WI38 (cell line): ENCODE data around the gene DHCR7.

Source experiments
- H3K4me3 ChIP-seq: 2 replicates; pipeline ENCODE4 v1.5.1; 2011; ENCODE audit warnings: low read depth, mild to moderate bottlenecking, control low read depth, low read length
- CTCF ChIP-seq: IDR thresholded peaks from 2 replicates; pipeline ENCODE4 v1.5.1; 2012; ENCODE audit warnings: low read depth, mild to moderate bottlenecking, control low read depth, low read length

Gene DHCR7

GRCh38 chr11:71463331-71464211, 15.4 kb upstream of the DHCR7 start:
- no peak overlapping the region for H3K4me3 ChIP-seq
- TF ChIP-seq CTCF, result no peak

GRCh38 chr11:71462726-71463125, 14.5 kb upstream of the DHCR7 start:
- TF ChIP-seq CTCF, result no peak
- H3K4me3 ChIP-seq, result no peak overlapping the region

GRCh38 chr11:71461696-71462095, 13.5 kb upstream of the DHCR7 start:
- no peak for TF ChIP-seq CTCF
- H3K4me3 ChIP-seq, result no peak overlapping the region

- no peak overlapping the region for H3K4me3 ChIP-seq
- no peak for TF ChIP-seq CTCF
These were observed 11.7 kb upstream of the DHCR7 start for GRCh38 chr11:71459767-71460320.

- no peak for TF ChIP-seq CTCF
- no peak overlapping the region for H3K4me3 ChIP-seq
These were observed 11.0 kb upstream of the DHCR7 start for GRCh38 chr11:71459076-71459766.

- TF ChIP-seq CTCF, result no peak
- no peak overlapping the region for H3K4me3 ChIP-seq
These were observed 10.2 kb upstream of the DHCR7 start for GRCh38 chr11:71458146-71459070.
